GM12865 (cell line): ENCODE results near the gene NT5C.
"Not testable (repeated sequence)": the region's sequence is repeated elsewhere in the genome, so short reads cannot be mapped to it uniquely, and the experiment has no call there.

Source experiments
- DNase-seq: peaks from one replicate; pipeline ENCODE4 v3.0.0; 2010; ENCODE audit warnings: low read depth
- H3K4me3 ChIP-seq: 2 replicates; pipeline ENCODE4 v1.5.1; 2011; ENCODE audit warnings: mild to moderate bottlenecking, low read depth, low read length, control low read depth
- TF ChIP-seq, protein P1 (sequence below): IDR thresholded peaks from 2 replicates; pipeline ENCODE4 v1.5.1; 2011; ENCODE audit warnings: low read length, control low read depth, low read depth, inconsistent platforms; ENCODE audit not compliant: insufficient read depth; ENCODE audit errors: missing control alignments

NT5C gene

DNA sequence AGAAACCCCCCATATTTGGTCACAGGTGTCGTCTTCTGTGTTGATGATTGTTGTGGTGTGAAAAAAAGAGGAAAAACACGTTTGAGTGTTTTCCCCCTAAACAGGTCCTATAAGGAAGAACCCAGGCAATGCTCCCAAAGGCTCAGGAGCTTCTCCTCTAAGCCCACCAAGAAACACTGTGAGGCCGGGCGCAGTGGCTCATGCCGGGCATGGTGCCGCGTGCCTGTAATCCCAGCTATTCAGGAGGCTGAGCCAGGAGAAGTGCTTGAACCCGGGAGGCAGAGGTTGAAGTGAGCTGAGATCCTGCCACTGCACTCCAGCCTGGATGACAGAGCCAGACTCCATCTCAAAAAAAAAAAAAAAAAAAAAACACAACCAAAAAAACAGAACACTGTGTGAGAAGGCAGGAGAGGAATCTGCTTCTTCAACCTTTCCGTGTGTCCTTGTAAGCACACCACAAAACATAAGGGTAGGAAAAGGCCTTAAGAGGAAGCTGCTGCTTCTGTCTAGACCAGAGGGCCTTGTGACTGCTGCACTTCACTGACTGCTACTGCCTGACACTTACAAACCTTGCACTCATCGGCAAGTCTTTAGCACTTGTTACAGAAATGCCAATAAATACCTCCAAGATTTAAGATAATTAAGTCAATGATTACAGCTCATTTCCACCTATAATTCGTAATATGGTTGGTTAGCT is 13.4 kb upstream of the NT5C start:
- TF ChIP-seq, protein P1, sequence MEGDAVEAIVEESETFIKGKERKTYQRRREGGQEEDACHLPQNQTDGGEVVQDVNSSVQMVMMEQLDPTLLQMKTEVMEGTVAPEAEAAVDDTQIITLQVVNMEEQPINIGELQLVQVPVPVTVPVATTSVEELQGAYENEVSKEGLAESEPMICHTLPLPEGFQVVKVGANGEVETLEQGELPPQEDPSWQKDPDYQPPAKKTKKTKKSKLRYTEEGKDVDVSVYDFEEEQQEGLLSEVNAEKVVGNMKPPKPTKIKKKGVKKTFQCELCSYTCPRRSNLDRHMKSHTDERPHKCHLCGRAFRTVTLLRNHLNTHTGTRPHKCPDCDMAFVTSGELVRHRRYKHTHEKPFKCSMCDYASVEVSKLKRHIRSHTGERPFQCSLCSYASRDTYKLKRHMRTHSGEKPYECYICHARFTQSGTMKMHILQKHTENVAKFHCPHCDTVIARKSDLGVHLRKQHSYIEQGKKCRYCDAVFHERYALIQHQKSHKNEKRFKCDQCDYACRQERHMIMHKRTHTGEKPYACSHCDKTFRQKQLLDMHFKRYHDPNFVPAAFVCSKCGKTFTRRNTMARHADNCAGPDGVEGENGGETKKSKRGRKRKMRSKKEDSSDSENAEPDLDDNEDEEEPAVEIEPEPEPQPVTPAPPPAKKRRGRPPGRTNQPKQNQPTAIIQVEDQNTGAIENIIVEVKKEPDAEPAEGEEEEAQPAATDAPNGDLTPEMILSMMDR: no peak
- no peak for DNase-seq
- H3K4me3 ChIP-seq: no peak overlapping the region

DNA sequence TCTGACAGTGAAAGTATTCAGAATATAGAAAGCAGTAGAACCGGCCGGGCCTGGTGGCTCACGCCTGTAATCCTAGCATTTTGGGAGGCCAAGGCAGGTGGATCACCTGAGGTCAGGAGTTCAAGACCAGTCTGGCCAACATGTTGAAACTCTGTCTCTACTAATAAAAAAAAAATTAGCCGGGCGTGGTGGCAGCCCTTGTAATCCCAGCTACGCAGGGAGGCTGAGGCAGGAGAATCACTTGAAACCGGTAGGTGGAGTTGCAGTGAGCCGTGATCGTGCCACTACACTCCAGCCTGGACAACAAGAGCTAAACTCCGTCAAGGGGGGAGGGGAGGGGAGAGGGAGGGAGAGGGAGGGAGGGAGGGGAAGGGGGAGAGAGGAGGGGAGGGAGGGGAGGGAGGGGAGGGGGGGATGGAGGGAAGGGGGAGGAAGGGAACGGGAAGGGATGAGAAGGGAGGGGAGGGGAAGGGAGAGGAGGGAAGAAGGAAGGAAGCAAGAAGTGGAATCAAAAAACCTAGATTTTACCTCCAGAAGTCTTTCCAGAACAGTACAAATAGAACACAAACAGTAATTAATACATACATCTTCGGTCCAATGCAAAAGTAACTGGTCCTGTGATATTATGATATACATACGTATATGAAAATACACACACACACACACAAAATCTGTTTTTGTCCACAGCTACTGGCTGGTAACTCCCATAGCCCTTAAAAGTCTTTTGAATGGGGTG is 10.9 kb upstream of the NT5C start:
- no peak overlapping the region for H3K4me3 ChIP-seq
- TF ChIP-seq, protein P1: no peak
- DNase-seq: no peak

DNA sequence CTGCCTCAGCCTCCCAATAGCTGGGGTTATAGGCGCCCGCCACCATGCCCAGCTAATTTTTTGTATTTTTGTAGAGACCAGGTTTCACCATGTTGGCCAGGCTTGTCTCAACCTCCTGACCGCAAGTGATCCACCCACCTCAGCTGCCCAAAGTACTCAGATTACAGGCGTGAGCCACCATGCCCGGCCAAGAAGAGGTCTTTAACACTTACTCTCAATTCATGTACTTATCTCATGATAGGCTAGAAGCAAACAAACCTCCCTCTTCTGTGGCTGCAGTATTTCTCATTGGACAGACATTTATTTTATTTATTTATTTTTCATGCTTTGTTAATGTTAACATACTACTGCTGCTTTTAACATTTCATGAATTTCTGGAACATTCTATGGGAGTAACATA is 7.0 kb upstream of the NT5C start:
- H3K4me3 ChIP-seq: no peak overlapping the region
- DNase-seq: no peak
- TF ChIP-seq, protein P1: no peak

DNA sequence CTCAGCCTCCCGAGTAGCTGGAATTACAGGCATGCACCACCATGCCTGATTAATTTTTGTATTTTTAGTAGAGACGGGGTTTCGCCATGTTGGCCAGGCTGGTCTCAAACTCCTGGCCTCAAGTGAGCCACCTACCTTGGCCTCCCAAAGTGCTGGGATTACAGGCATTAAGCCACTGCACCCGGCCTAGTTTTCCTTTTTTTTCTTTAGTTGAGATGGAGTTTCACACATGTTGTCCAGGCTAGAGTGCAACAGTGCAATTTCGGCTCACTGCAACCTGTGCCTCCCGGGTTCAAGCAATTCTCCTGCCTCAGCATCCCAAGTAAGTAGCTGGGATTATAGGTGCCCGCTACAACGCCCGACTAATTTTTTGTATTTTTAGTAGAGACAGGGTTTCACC is 6.2 kb upstream of the NT5C start:
- DNase-seq, H3K4me3 ChIP-seq: not testable (repeated sequence)

- no peak for DNase-seq
- H3K4me3 ChIP-seq: no peak overlapping the region
- TF ChIP-seq, protein P1: no peak
Measured at GRCh38 chr17:75135946-75136345, 4.4 kb upstream of the NT5C start.

DNA sequence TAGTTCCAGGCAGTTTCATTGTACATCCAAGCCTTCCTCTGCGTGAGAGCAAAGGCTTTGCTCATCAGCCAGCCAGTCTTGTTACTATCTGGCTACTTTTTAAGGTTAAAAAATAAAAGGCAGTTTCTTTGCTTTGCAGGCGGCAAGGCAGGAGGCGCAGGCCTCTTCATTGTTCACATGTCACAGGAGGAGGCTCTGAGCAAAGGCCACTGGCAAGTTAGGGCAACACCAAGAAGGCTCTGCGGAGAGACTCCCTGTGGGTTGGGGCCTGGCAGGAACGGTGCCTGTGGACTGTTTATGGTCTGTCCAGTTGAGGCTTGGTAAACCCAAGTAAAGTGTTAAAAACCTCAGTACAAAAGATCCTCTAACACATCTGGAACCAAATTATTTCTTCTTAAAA is 3.9 kb upstream of the NT5C start:
- TF ChIP-seq, protein P1: no peak
- no peak for DNase-seq
- H3K4me3 ChIP-seq: no peak overlapping the region

GRCh38 chr17:75133607-75134347 is 2.2 kb upstream of the NT5C start:
- not testable (repeated sequence) for H3K4me3 ChIP-seq, DNase-seq

GRCh38 chr17:75133001-75133400 is 1.5 kb upstream of the NT5C start:
- DNase-seq: no peak
- TF ChIP-seq, protein P1: no peak

DNA sequence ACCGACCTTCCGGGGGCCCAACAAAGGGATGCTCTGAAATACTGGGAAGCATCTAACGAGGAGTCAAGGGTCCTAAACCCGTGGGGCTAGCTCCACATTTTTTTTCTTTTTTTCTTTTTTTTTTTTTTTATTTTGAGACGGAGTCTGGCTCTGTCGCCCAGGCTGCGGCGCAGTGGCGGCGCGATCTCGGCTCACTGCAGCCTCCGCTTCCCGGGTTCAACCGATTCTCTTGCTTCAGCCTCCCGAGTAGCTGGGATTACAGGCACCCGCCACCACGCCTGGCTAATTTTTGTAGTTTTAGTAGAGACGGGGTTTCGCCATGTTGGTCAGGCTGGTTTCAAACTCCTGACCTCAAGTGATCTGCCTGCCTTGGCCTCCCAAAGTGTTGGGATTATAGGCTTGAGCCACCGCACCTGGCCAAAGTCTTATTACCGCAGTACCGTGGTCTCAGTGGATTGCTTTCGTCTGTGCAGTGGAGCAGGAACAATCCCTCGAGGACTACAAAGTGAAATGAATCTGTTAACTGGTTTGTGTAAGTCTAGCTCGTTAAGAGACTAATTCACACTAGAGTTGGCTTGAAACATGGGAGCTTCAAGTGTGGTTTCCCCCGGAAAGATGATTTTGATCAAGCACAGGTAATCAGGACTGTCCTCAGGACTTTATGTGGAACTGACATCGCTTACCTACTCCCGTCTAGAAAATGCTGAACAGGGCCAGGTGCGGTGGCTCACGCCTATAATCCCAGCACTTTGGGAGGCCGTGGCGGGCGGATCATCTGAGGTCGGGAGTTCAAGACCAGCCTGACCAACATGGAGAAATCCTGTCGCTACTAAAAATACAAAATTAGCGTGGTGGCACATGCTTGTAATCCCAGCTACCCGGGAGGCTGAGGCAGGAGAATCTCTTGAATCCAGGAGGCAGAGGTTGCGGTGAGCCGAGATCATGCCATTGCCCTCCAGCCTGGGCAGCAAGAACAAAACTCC is 767 bp upstream of the NT5C start:
- H3K4me3 ChIP-seq: peak overlapping the region; percentile 93
- not testable (repeated sequence) for DNase-seq

More at GRCh38 chr17:75133001-75133400, 1.5 kb upstream of the NT5C start:
- no peak overlapping the region for H3K4me3 ChIP-seq
